ENCODE data around the gene PODXL2. TPM values are rescaled to one million over a fixed set of nuclear protein-coding genes. Genes with fewer than 3 reads are reported as not detected.

Gene PODXL2
- total RNA-seq, 2 donors from 2014 or later = 8.3 to 14.2 TPM

GRCh38 chr3:127666676-127667075 lies 37.7 kb downstream of the PODXL2 start:
- 59 to 85% methylated on average over 2 of the region's 2 CpGs for WGBS, 2 donors
- intact Hi-C loops (cut with DNase I) = no loop called here
- ATAC-seq = no peak
- Histone ChIP-seq H3K4me3 (no peak overlapping the region), H3K27ac (no peak overlapping the region), H3K27me3 (no peaks in the 10 kb centered on the region), H3K36me3 (replicated peaks in 1 of 2; ENCODE audit: insufficient read depth in 1 of 2, low read depth in 2 of 2) (no peaks in the 10 kb centered on the region), H3K9me3 (no peaks in the 10 kb centered on the region), H3K4me1 (peaks cover 5% of the 10 kb centered on the region)
- TF ChIP-seq POLR2A (IDR thresholded peaks at IDR 0.05) (no peak), CTCF (IDR thresholded peaks at IDR 0.05) (no peak)
- no peak for DNase-seq

GRCh38 chr3:127667119-127667681 lies 38.2 kb downstream of the PODXL2 start:
- no peak for DNase-seq
- no peaks in the 10 kb centered on the region for H3K9me3 ChIP-seq
- no peaks in the 10 kb centered on the region for H3K36me3 ChIP-seq (replicated peaks in 1 of 2; ENCODE audit: insufficient read depth in 1 of 2, low read depth in 2 of 2)
- TF ChIP-seq CTCF (IDR thresholded peaks at IDR 0.05) (no peak), POLR2A (IDR thresholded peaks at IDR 0.05) (no peak)
- no peak for ATAC-seq
- WGBS, 2 donors = 77 to 87% methylated on average over 4 to 6 of the region's 6 CpGs
- H3K4me3 ChIP-seq = no peak overlapping the region
- peaks cover 10% of the 10 kb centered on the region for H3K4me1 ChIP-seq
- H3K27ac ChIP-seq = no peak overlapping the region
- intact Hi-C loops (cut with DNase I) = no loop called here
- H3K27me3 ChIP-seq = no peaks in the 10 kb centered on the region

GRCh38 chr3:127668906-127669305 lies 39.9 kb downstream of the PODXL2 start:
- no peak overlapping the region for H3K4me3 ChIP-seq
- intact Hi-C loops (cut with DNase I) = no loop called here
- H3K4me1 ChIP-seq = peaks cover 19% of the 10 kb centered on the region
- no peak overlapping the region for H3K27ac ChIP-seq
- DNase-seq = no peak
- no peak for TF ChIP-seq CTCF (IDR thresholded peaks at IDR 0.05)
- no peak for TF ChIP-seq POLR2A (IDR thresholded peaks at IDR 0.05)
- 79 to 90% methylated on average over 5 to 7 of the region's 7 CpGs for WGBS, 2 donors
- H3K36me3 ChIP-seq (replicated peaks in 1 of 2; ENCODE audit: insufficient read depth in 1 of 2, low read depth in 2 of 2) = no peaks in the 10 kb centered on the region
- no peaks in the 10 kb centered on the region for H3K27me3 ChIP-seq
- H3K9me3 ChIP-seq = no peaks in the 10 kb centered on the region
- ATAC-seq = no peak

- Histone ChIP-seq H3K36me3 (replicated peaks in 1 of 2; ENCODE audit: insufficient read depth in 1 of 2, low read depth in 2 of 2) (no peaks in the 10 kb centered on the region), H3K27me3 (no peaks in the 10 kb centered on the region), H3K27ac (no peak overlapping the region), H3K4me1 (peaks cover 22% of the 10 kb centered on the region), H3K9me3 (no peaks in the 10 kb centered on the region), H3K4me3 (no peak overlapping the region)
- 86 to 89% methylated on average over 7 to 13 of the region's 14 CpGs for WGBS, 2 donors
- DNase-seq (no peak), ATAC-seq (no peak)
- intact Hi-C loops (cut with DNase I) = no loop called here
- TF ChIP-seq CTCF (IDR thresholded peaks at IDR 0.05) (no peak), POLR2A (IDR thresholded peaks at IDR 0.05) (no peak)
These were observed 40.7 kb downstream of the PODXL2 start for GRCh38 chr3:127669541-127670228.

GRCh38 chr3:127670229-127670559 lies 41.2 kb downstream of the PODXL2 start:
- intact Hi-C loops (cut with DNase I) = no loop called here
- Histone ChIP-seq H3K36me3 (replicated peaks in 1 of 2; ENCODE audit: insufficient read depth in 1 of 2, low read depth in 2 of 2) (no peaks in the 10 kb centered on the region), H3K4me3 (no peak overlapping the region), H3K4me1 (peaks cover 22% of the 10 kb centered on the region), H3K27ac (no peak overlapping the region), H3K9me3 (no peaks in the 10 kb centered on the region), H3K27me3 (no peaks in the 10 kb centered on the region)
- ATAC-seq (no peak), DNase-seq (no peak)
- WGBS, 2 donors = 76 to 90% methylated on average over 3 to 7 of the region's 7 CpGs
- no peak for TF ChIP-seq POLR2A (IDR thresholded peaks at IDR 0.05)
- TF ChIP-seq CTCF (IDR thresholded peaks at IDR 0.05) = no peak
